H9 (cell line): ENCODE results near the gene VRK2. TPM values are rescaled to one million over a fixed set of nuclear protein-coding genes. Genes with fewer than 3 reads are reported as not detected.

Experiments used
- DNase-seq: peaks from one replicate; pipeline ENCODE4 v3.0.0-alpha.2; 2017
- H2AFZ ChIP-seq: one replicate; pipeline ENCODE4 v1.6.1; 2013; ENCODE audit warnings: mild to moderate bottlenecking, low read length, control low read depth, moderate library complexity
- H2AK5ac ChIP-seq: 2 replicates; pipeline ENCODE4 v1.6.1; 2013; ENCODE audit warnings: low read length, control low read depth, mixed read lengths; ENCODE audit not compliant: insufficient read length
- H2BK120ac ChIP-seq: one replicate; pipeline ENCODE4 v1.6.1; 2013; ENCODE audit warnings: low read depth, mild to moderate bottlenecking, low read length, control low read depth, inconsistent platforms; ENCODE audit not compliant: poor library complexity, severe bottlenecking
- H2BK12ac ChIP-seq: 2 replicates; pipeline ENCODE4 v1.6.1; 2013; ENCODE audit warnings: low read length, control low read depth, mixed read lengths, low read depth; ENCODE audit not compliant: insufficient read length
- H2BK15ac ChIP-seq: 2 replicates; pipeline ENCODE4 v1.6.1; 2013; ENCODE audit warnings: low read depth, low read length, control low read depth
- H2BK20ac ChIP-seq: one replicate; pipeline ENCODE4 v1.6.1; 2013; ENCODE audit warnings: low read depth, mild to moderate bottlenecking, low read length, control low read depth, inconsistent platforms; ENCODE audit not compliant: poor library complexity, severe bottlenecking
- H2BK5ac ChIP-seq: 2 replicates; pipeline ENCODE4 v1.6.1; 2013; ENCODE audit warnings: low read length, control low read depth, mixed read lengths; ENCODE audit not compliant: insufficient read length
- H3K14ac ChIP-seq: 2 replicates; pipeline ENCODE4 v1.6.1; 2013; ENCODE audit warnings: low read length, control low read depth; ENCODE audit not compliant: insufficient read depth
- H3K18ac ChIP-seq: 2 replicates; pipeline ENCODE4 v1.6.1; 2013; ENCODE audit warnings: low read depth, mild to moderate bottlenecking, mixed read lengths, low read length, control low read depth; ENCODE audit not compliant: insufficient read length
- H3K23ac ChIP-seq: 2 replicates; pipeline ENCODE4 v1.6.1; 2013; ENCODE audit warnings: low read length, control low read depth, mixed read lengths, low read depth; ENCODE audit not compliant: insufficient read length
- H3K23me2 ChIP-seq: 2 replicates; pipeline ENCODE4 v1.6.1; 2013; ENCODE audit warnings: low read depth, mild to moderate bottlenecking, mixed read lengths, low read length, control low read depth; ENCODE audit not compliant: insufficient read length, poor library complexity, severe bottlenecking
- H3K27ac ChIP-seq: 2 replicates; pipeline ENCODE4 v1.5.1; 2013; ENCODE audit warnings: low read length, control low read depth, mixed read lengths, low read depth; ENCODE audit not compliant: insufficient read length
- H3K27me3 ChIP-seq: 2 replicates; pipeline ENCODE4 v1.6.1; 2013; ENCODE audit warnings: low read length, control low read depth, inconsistent platforms; ENCODE audit not compliant: insufficient read depth
- H3K4ac ChIP-seq: 2 replicates; pipeline ENCODE4 v1.6.1; 2013; ENCODE audit warnings: low read depth, mild to moderate bottlenecking, control low read depth, inconsistent platforms, low read length, moderate library complexity
- H3K4me1 ChIP-seq: 2 replicates; pipeline ENCODE4 v1.6.1; 2013; ENCODE audit warnings: low read length, control low read depth, inconsistent platforms; ENCODE audit not compliant: insufficient read depth
- H3K4me2 ChIP-seq: 2 replicates; pipeline ENCODE4 v1.6.1; 2013; ENCODE audit warnings: low read length, control low read depth, mixed read lengths; ENCODE audit not compliant: insufficient read length, insufficient read depth
- H3K56ac ChIP-seq: 2 replicates; pipeline ENCODE4 v1.6.1; 2013; ENCODE audit warnings: low read depth, mild to moderate bottlenecking, mixed read lengths, low read length, control low read depth; ENCODE audit not compliant: insufficient read length
- H3K79me1 ChIP-seq: 2 replicates; pipeline ENCODE4 v1.6.1; 2013; ENCODE audit warnings: low read depth, mild to moderate bottlenecking, moderate library complexity, low read length, control low read depth, inconsistent platforms; ENCODE audit not compliant: insufficient read depth, poor library complexity, severe bottlenecking
- H3K79me2 ChIP-seq: 2 replicates; pipeline ENCODE4 v1.6.1; 2013; ENCODE audit warnings: low read length, control low read depth, inconsistent platforms; ENCODE audit not compliant: insufficient read depth
- H3K9ac ChIP-seq: 2 replicates; pipeline ENCODE4 v1.6.1; 2013; ENCODE audit warnings: low read length, control low read depth, mixed read lengths; ENCODE audit not compliant: insufficient read length; ENCODE audit errors: extremely low read depth
- H3K9me3 ChIP-seq: one replicate; pipeline ENCODE4 v1.6.1; 2013; ENCODE audit warnings: low read depth, low read length, inconsistent platforms; ENCODE audit not compliant: control insufficient read depth
- H3T11ph ChIP-seq: one replicate; pipeline ENCODE4 v1.6.1; 2013; ENCODE audit warnings: mild to moderate bottlenecking, low read length, control low read depth, inconsistent platforms
- H4K20me1 ChIP-seq: one replicate; pipeline ENCODE4 v1.6.1; 2013; ENCODE audit not compliant: control insufficient read depth, insufficient read length, insufficient read depth
- H4K5ac ChIP-seq: 2 replicates; pipeline ENCODE4 v1.6.1; 2013; ENCODE audit warnings: low read depth, mild to moderate bottlenecking, mixed read lengths, low read length, control low read depth; ENCODE audit not compliant: insufficient read length
- H4K8ac ChIP-seq: replicated peaks from 2 replicates; pipeline ENCODE4 v1.6.1; 2013; ENCODE audit warnings: low read length, control low read depth, mixed read lengths, low read depth; ENCODE audit not compliant: insufficient read length
- H4K91ac ChIP-seq: 2 replicates; pipeline ENCODE4 v1.6.1; 2013; ENCODE audit warnings: low read depth, mild to moderate bottlenecking, moderate library complexity, mixed read lengths, low read length, control low read depth; ENCODE audit not compliant: insufficient read length
- H3K27ac Mint-ChIP-seq, 3 experiments: 2 replicates in 2 of 3; 3 replicates in 1 of 3; pipeline ENCODE4 v1.8.0; 2020 to 2021; ENCODE audit warnings: mixed read lengths in 3 of 3, mild to moderate bottlenecking in 1 of 3, moderate library complexity in 1 of 3
- H3K27me3 Mint-ChIP-seq: 2 replicates; pipeline ENCODE4 v1.8.0; 2021; ENCODE audit warnings: low read depth, mild to moderate bottlenecking, moderate library complexity, mixed read lengths
- H3K36me3 Mint-ChIP-seq, 3 experiments: 2 replicates in 2 of 3; 3 replicates in 1 of 3; pipeline ENCODE4 v1.8.0; 2020 to 2021; ENCODE audit warnings: low read depth in 3 of 3, mixed read lengths in 3 of 3; ENCODE audit not compliant: insufficient read depth in 1 of 3
- H3K4me1 Mint-ChIP-seq, 2 experiments: 2 replicates each; pipeline ENCODE4 v1.8.0; 2020; ENCODE audit warnings: mixed read lengths in 2 of 2
- H3K4me3 Mint-ChIP-seq, 2 experiments: 2 replicates in 1 of 2; 3 replicates in 1 of 2; pipeline ENCODE4 v1.8.0; 2020 to 2021; ENCODE audit warnings: mild to moderate bottlenecking in 2 of 2, mixed read lengths in 2 of 2, moderate library complexity in 1 of 2
- H3K9me3 Mint-ChIP-seq, 2 experiments: 2 replicates in 1 of 2; 3 replicates in 1 of 2; pipeline ENCODE4 v1.8.0; 2020; ENCODE audit warnings: mild to moderate bottlenecking in 2 of 2, mixed read lengths in 2 of 2, moderate library complexity in 1 of 2
- CTCF ChIP-seq: fragments of 200-600 bp; sonication (generic); conservative IDR thresholded peaks from 3 replicates; pipeline ENCODE4 v1.8.0; 2021; ENCODE audit warnings: antibody characterized with exemption, mild to moderate bottlenecking
- WGBS: extraction: QIAGEN DNeasy Blood & Tissue Kit; methylation state at CpG from one replicate; pipeline ENCODE4 v1.1.7; 2013; ENCODE audit warnings: missing lambda C conversion rate, low lambda C conversion rate, mixed read lengths; ENCODE audit not compliant: insufficient read length; ENCODE audit errors: extremely low coverage; 5-methylcytosine and 5-hydroxymethylcytosine counted together
- total RNA-seq: library from RNA; stranded (reverse); gene quantifications from 2 replicates; pipeline ENCODE4 v1.2.1, GENCODE V29; 2021

The VRK2 gene
- total RNA-seq, 1 experiment from 2014 or later, result 23.8 TPM

- no peak overlapping the region for H4K8ac ChIP-seq
- Mint-ChIP-seq H3K4me3 (no peak overlapping the region), H3K27ac (no peak overlapping the region), H3K27me3 (no peaks in the 10 kb centered on the region), H3K36me3 (peaks cover 3 to 20% (median 10%) of the 10 kb centered on the region in 3 experiments; a peak in 5 of 7 replicates), H3K9me3 (no peaks in the 10 kb centered on the region), H3K4me1 (no peaks in the 10 kb centered on the region)
- H2BK120ac ChIP-seq, result no peak overlapping the region
- no peak for DNase-seq
- no peaks in the 10 kb centered on the region for H3K79me1 ChIP-seq
- H3K4ac ChIP-seq, result no peak overlapping the region
- no peak overlapping the region for H2BK5ac ChIP-seq
- no peak overlapping the region for H3K27ac ChIP-seq
- H4K5ac ChIP-seq, result no peak overlapping the region
- H3K14ac ChIP-seq, result no peak overlapping the region
- no peak overlapping the region for H2BK20ac ChIP-seq
- TF ChIP-seq CTCF, result no peak
- no peaks in the 10 kb centered on the region for H3K4me1 ChIP-seq
- H3K4me2 ChIP-seq, result no peak overlapping the region
- no peaks in the 10 kb centered on the region for H3K23me2 ChIP-seq
- no CpG with 5 or more reads among the region's 2 CpGs for WGBS
- no peak overlapping the region for H3K18ac ChIP-seq
- no peak overlapping the region for H2AFZ ChIP-seq
- no peak overlapping the region for H2AK5ac ChIP-seq
- no peaks in the 10 kb centered on the region for H3K27me3 ChIP-seq
- H2BK12ac ChIP-seq, result no peak overlapping the region
- no peaks in the 10 kb centered on the region for H4K20me1 ChIP-seq
- H3K9ac ChIP-seq, result no peak overlapping the region
- no peaks in the 10 kb centered on the region for H3K9me3 ChIP-seq
- H3K56ac ChIP-seq, result no peak overlapping the region
- no peaks in the 10 kb centered on the region for H3K79me2 ChIP-seq
- no peak overlapping the region for H2BK15ac ChIP-seq
- H4K91ac ChIP-seq, result no peak overlapping the region
- no peak overlapping the region for H3T11ph ChIP-seq
- no peak overlapping the region for H3K23ac ChIP-seq
Measured at GRCh38 chr2:58194458-58194857, 147.9 kb downstream of the VRK2 start.
